Stomach smooth muscle (tissue), 2 donors: ENCODE data around the gene GBE1.

Experiments used
- H3K27ac ChIP-seq: one replicate; pipeline ENCODE4 v1.7.0; 2013; ENCODE audit warnings: mild to moderate bottlenecking, low read length, inconsistent platforms
- H3K27me3 ChIP-seq, 2 donors: one replicate each; pipeline ENCODE4 v1.7.0; 2013; ENCODE audit warnings: low read length in 2 of 2; ENCODE audit not compliant: insufficient read depth in 2 of 2, control insufficient read depth in 1 of 2
- H3K36me3 ChIP-seq, 2 donors: one replicate each; pipeline ENCODE4 v1.7.0; 2013; ENCODE audit warnings: low read length in 2 of 2; ENCODE audit not compliant: control insufficient read depth in 2 of 2, insufficient read depth in 2 of 2
- H3K4me1 ChIP-seq: one replicate; pipeline ENCODE4 v1.7.0; 2013; ENCODE audit warnings: low read length; ENCODE audit not compliant: control insufficient read depth, insufficient read depth
- H3K4me3 ChIP-seq, 2 donors: one replicate each; pipeline ENCODE4 v1.7.0; 2013; ENCODE audit warnings: low read length in 2 of 2
- H3K9ac ChIP-seq, 2 donors: one replicate each; pipeline ENCODE4 v1.7.0; 2013; ENCODE audit warnings: low read length in 2 of 2, mild to moderate bottlenecking in 1 of 2
- H3K9me3 ChIP-seq, 2 donors: one replicate each; pipeline ENCODE4 v1.7.0; 2013; ENCODE audit warnings: low read length in 2 of 2; ENCODE audit not compliant: control insufficient read depth in 2 of 2
- donor health status: healthy.
- donor health status: Pancreatic carcinoma.

The GBE1 gene

GRCh38 chr3:81472600-81473362 lies 288.7 kb downstream of the GBE1 start:
- no peak overlapping the region for H3K4me3 ChIP-seq
- H3K4me1 ChIP-seq = no peaks in the 10 kb centered on the region
- no peaks in the 10 kb centered on the region for H3K9me3 ChIP-seq
- H3K9ac ChIP-seq = no peak overlapping the region
- no peak overlapping the region for H3K27ac ChIP-seq
- no peaks in the 10 kb centered on the region for H3K27me3 ChIP-seq
- no peaks in the 10 kb centered on the region for H3K36me3 ChIP-seq

- H3K9me3 ChIP-seq = no peaks in the 10 kb centered on the region
- no peak overlapping the region for H3K4me3 ChIP-seq
- no peaks in the 10 kb centered on the region for H3K4me1 ChIP-seq
- H3K36me3 ChIP-seq = no peaks in the 10 kb centered on the region
- no peak overlapping the region for H3K27ac ChIP-seq
- H3K27me3 ChIP-seq = no peaks in the 10 kb centered on the region
- H3K9ac ChIP-seq = no peak overlapping the region
These were observed 290.7 kb downstream of the GBE1 start for GRCh38 chr3:81470524-81471278.

- H3K36me3 ChIP-seq = no peaks in the 10 kb centered on the region
- no peak overlapping the region for H3K27ac ChIP-seq
- H3K9me3 ChIP-seq = no peaks in the 10 kb centered on the region
- H3K27me3 ChIP-seq = no peaks in the 10 kb centered on the region
- no peaks in the 10 kb centered on the region for H3K4me1 ChIP-seq
- no peak overlapping the region for H3K9ac ChIP-seq
- H3K4me3 ChIP-seq = no peak overlapping the region
These were observed 293.1 kb downstream of the GBE1 start for GRCh38 chr3:81468391-81468790.

GRCh38 chr3:81466201-81466560 lies 295.3 kb downstream of the GBE1 start:
- H3K36me3 ChIP-seq = no peaks in the 10 kb centered on the region
- no peaks in the 10 kb centered on the region for H3K4me1 ChIP-seq
- no peaks in the 10 kb centered on the region for H3K27me3 ChIP-seq

GRCh38 chr3:81465510-81466200 lies 295.8 kb downstream of the GBE1 start:
- Histone ChIP-seq H3K36me3 (no peaks in the 10 kb centered on the region), H3K4me3 (no peak overlapping the region), H3K27me3 (no peaks in the 10 kb centered on the region), H3K9me3 (no peaks in the 10 kb centered on the region), H3K4me1 (no peaks in the 10 kb centered on the region), H3K9ac (no peak overlapping the region), H3K27ac (no peak overlapping the region)

More at GRCh38 chr3:81466201-81466560, 295.3 kb downstream of the GBE1 start:
- no peak overlapping the region for H3K9ac ChIP-seq
- no peak overlapping the region for H3K27ac ChIP-seq
- H3K4me3 ChIP-seq = no peak overlapping the region
- H3K9me3 ChIP-seq = no peaks in the 10 kb centered on the region

GRCh38 chr3:81463781-81464180 lies 297.7 kb downstream of the GBE1 start:
- H3K9me3 ChIP-seq = no peaks in the 10 kb centered on the region
- no peak overlapping the region for H3K4me3 ChIP-seq
- no peaks in the 10 kb centered on the region for H3K36me3 ChIP-seq

GRCh38 chr3:81462921-81463320 lies 298.5 kb downstream of the GBE1 start:
- Histone ChIP-seq H3K27ac (no peak overlapping the region), H3K9me3 (no peaks in the 10 kb centered on the region), H3K27me3 (no peaks in the 10 kb centered on the region), H3K36me3 (no peaks in the 10 kb centered on the region), H3K9ac (no peak overlapping the region), H3K4me3 (no peak overlapping the region), H3K4me1 (no peaks in the 10 kb centered on the region)

More at GRCh38 chr3:81463781-81464180, 297.7 kb downstream of the GBE1 start:
- Histone ChIP-seq H3K9ac (no peak overlapping the region), H3K27ac (no peak overlapping the region), H3K4me1 (no peaks in the 10 kb centered on the region), H3K27me3 (no peaks in the 10 kb centered on the region)

GRCh38 chr3:81459733-81460132 lies 301.7 kb downstream of the GBE1 start:
- Histone ChIP-seq H3K9ac (no peak overlapping the region), H3K4me1 (no peaks in the 10 kb centered on the region), H3K27ac (no peak overlapping the region), H3K36me3 (no peaks in the 10 kb centered on the region), H3K27me3 (no peaks in the 10 kb centered on the region), H3K4me3 (no peak overlapping the region), H3K9me3 (no peaks in the 10 kb centered on the region)

- H3K4me1 ChIP-seq = no peaks in the 10 kb centered on the region
- no peak overlapping the region for H3K27ac ChIP-seq
- no peak overlapping the region for H3K9ac ChIP-seq
- H3K27me3 ChIP-seq = no peaks in the 10 kb centered on the region
- no peaks in the 10 kb centered on the region for H3K9me3 ChIP-seq
- H3K4me3 ChIP-seq = no peak overlapping the region
- no peaks in the 10 kb centered on the region for H3K36me3 ChIP-seq
These were observed 309.0 kb downstream of the GBE1 start for GRCh38 chr3:81452418-81452817.

- H3K36me3 ChIP-seq = no peaks in the 10 kb centered on the region
- no peaks in the 10 kb centered on the region for H3K4me1 ChIP-seq
- H3K4me3 ChIP-seq = no peak overlapping the region
- no peaks in the 10 kb centered on the region for H3K27me3 ChIP-seq
- no peaks in the 10 kb centered on the region for H3K9me3 ChIP-seq
- H3K27ac ChIP-seq = no peak overlapping the region
- no peak overlapping the region for H3K9ac ChIP-seq
These were observed 309.8 kb downstream of the GBE1 start for GRCh38 chr3:81451611-81452010.
